ENCODE data around the gene AGPAT3.
A peak's percentile ranks its signal among the peaks of the same experiment; 100 is the strongest.
"Not testable (repeated sequence)": the region's sequence is repeated elsewhere in the genome, so short reads cannot be mapped to it uniquely, and the experiment has no call there.

AGPAT3 gene

GRCh38 chr21:43835050-43835449 lies 30.0 kb upstream of the AGPAT3 start:
- no peak for DNase-seq

GRCh38 chr21:43835861-43836260 lies 29.2 kb upstream of the AGPAT3 start:
- DNase-seq = no peak

- DNase-seq = no peak
Measured at GRCh38 chr21:43836616-43837015, 28.4 kb upstream of the AGPAT3 start.

- no peak for DNase-seq
Measured at GRCh38 chr21:43840259-43840658, 24.8 kb upstream of the AGPAT3 start.

GRCh38 chr21:43842742-43843141 lies 22.3 kb upstream of the AGPAT3 start:
- DNase-seq = peak in 1 of 5 donors; percentile 67

GRCh38 chr21:43844906-43845305 lies 20.1 kb upstream of the AGPAT3 start:
- DNase-seq = not testable (repeated sequence)

- no peak for DNase-seq
Measured at GRCh38 chr21:43845386-43845785, 19.6 kb upstream of the AGPAT3 start.

GRCh38 chr21:43846430-43846829 lies 18.6 kb upstream of the AGPAT3 start:
- DNase-seq = no peak

- no peak for DNase-seq
Measured at GRCh38 chr21:43847301-43847700, 17.7 kb upstream of the AGPAT3 start.

GRCh38 chr21:43848771-43849170 lies 16.3 kb upstream of the AGPAT3 start:
- DNase-seq = no peak

GRCh38 chr21:43849532-43850299 lies 15.3 kb upstream of the AGPAT3 start:
- no peak for DNase-seq

GRCh38 chr21:43850728-43851295 lies 14.2 kb upstream of the AGPAT3 start:
- DNase-seq = no peak

GRCh38 chr21:43851593-43851992 lies 13.4 kb upstream of the AGPAT3 start:
- DNase-seq = no peak

- DNase-seq = no peak
Measured at GRCh38 chr21:43853851-43854772, 10.9 kb upstream of the AGPAT3 start.

GRCh38 chr21:43854773-43855633 lies 10.0 kb upstream of the AGPAT3 start:
- DNase-seq = peak in 1 of 5 donors; percentile 94

GRCh38 chr21:43855955-43856354 lies 9.1 kb upstream of the AGPAT3 start:
- no peak for DNase-seq

- DNase-seq = no peak
Measured at GRCh38 chr21:43858806-43859648, 6.0 kb upstream of the AGPAT3 start.

GRCh38 chr21:43859747-43860214 lies 5.2 kb upstream of the AGPAT3 start:
- DNase-seq = no peak

GRCh38 chr21:43861706-43862105 lies 3.3 kb upstream of the AGPAT3 start:
- no peak for DNase-seq

GRCh38 chr21:43864313-43864961 lies 586 bp upstream of the AGPAT3 start:
- DNase-seq = peak in 3 of 5 donors; percentile 17 to 38 (median 21)
